Adrenal gland (tissue), 12 donors: ENCODE results near the gene BRPF3. TPM values are rescaled to one million over a fixed set of nuclear protein-coding genes. Genes with fewer than 3 reads are reported as not detected.

Experiments used
- DNase-seq, 7 donors: peaks; one replicate each; pipeline ENCODE4 v3.0.0-alpha.2; 2019 to 2020
- H3K27ac ChIP-seq, 5 donors: fragments of 200-600 bp; sonication (generic) in 4 of 5; 1 replicate in 3 of 5; 2 replicates in 2 of 5; pipeline versions ENCODE4 v1.5.1 to v1.8.0; 2016 to 2020; ENCODE audit warnings: mild to moderate bottlenecking in 1 of 5
- H3K27me3 ChIP-seq: fragments of 200-600 bp; 2 replicates; pipeline ENCODE4 v1.8.0; 2021
- H3K36me3 ChIP-seq, 2 donors: fragments of 200-600 bp; replicated peaks in 1 of 2; 1 replicate in 1 of 2; 2 replicates in 1 of 2; pipeline versions ENCODE4 v1.5.1 to v1.8.0; 2018 to 2022
- H3K4me1 ChIP-seq, 2 donors: fragments of 200-600 bp; replicated peaks in 1 of 2; 1 replicate in 1 of 2; 2 replicates in 1 of 2; pipeline versions ENCODE4 v1.5.1 to v1.8.0; 2018 to 2021
- H3K4me3 ChIP-seq, 4 donors: fragments of 200-600 bp; sonication (generic) in 3 of 4; one replicate each; pipeline ENCODE4 v1.5.1; 2016 to 2018
- H3K9me3 ChIP-seq, 3 donors: fragments of 200-600 bp; sonication (generic) in 1 of 3; replicated peaks in 1 of 3; 1 replicate in 2 of 3; 2 replicates in 1 of 3; pipeline versions ENCODE4 v1.5.1 to v1.8.0; 2016 to 2021
- CTCF ChIP-seq, 6 experiments: fragments of 450-650 bp in 4 of 6; fragments of 200-600 bp in 2 of 6; sonication (generic) in 1 of 6; IDR thresholded peaks; 1 replicate in 5 of 6; 2 replicates in 1 of 6; pipeline versions ENCODE4 v1.5.1 to v1.8.0; 2016 to 2021; ENCODE audit warnings: antibody characterized with exemption in 6 of 6, mild to moderate bottlenecking in 2 of 6, moderate library complexity in 1 of 6
- POLR2A ChIP-seq, 2 donors: fragments of 450-650 bp; IDR thresholded peaks; one replicate each; pipeline ENCODE4 v1.6.1; 2017; ENCODE audit warnings: antibody characterized with exemption in 2 of 2, mild to moderate bottlenecking in 2 of 2, moderate library complexity in 1 of 2
- WGBS, 4 donors: extraction: QIAGEN DNeasy Blood & Tissue Kit in 2 of 4; methylation state at CpG; one replicate each; pipeline versions ENCODE4 v1.1.5 to v1.1.7; 2013 to 2017; 5-methylcytosine and 5-hydroxymethylcytosine counted together
- intact Hi-C, 2 donors: fragments of 100-400 bp; cut with DNase I; formaldehyde crosslinking; loops; one replicate each; pipeline versions ENCODE4 v1.14.1 to v1.15.0; 2022 to 2023
- polyA plus RNA-seq, 3 donors: library from polyadenylated mRNA; stranded (reverse); fragments of 200-250 nt in 2 of 3; fragments of 350-450 nt in 1 of 3; fragmentation: Illumina TruSeq in 1 of 3; extraction: RNeasy Lipid Tissue Mini Kit (QIAGEN cat#74804) in 1 of 3; gene quantifications; one replicate each; pipeline ENCODE4 v1.2.3, GENCODE V29; 2013 to 2014
- total RNA-seq, 9 donors: library from RNA; depleted of rRNA in 4 of 9; stranded (reverse); fragments of >200 nt in 4 of 9; fragments of 120-200 nt in 1 of 9; fragmentation: NEBNext Ultra II Directional in 1 of 9; extraction: Animal tissue kit (Norgen Biotek cat#: 25700) in 1 of 9; gene quantifications; one replicate each; pipeline versions ENCODE4 v1.1.0 to v1.2.4, GENCODE V29; 2013 to 2023
- donor health status: healthy with polysubstance abuse.
- donor health status: Bipolar disorder and iron deficiency.
- donor health status: DM: yes; HTN: yes; CAD: no.
- donor health status: DM: no; HTN: no; CAD: no.
- donor health status: DM: no; HTN: no; CAD: no.
- donor health status: DM: yes; HTN: yes; CAD: no.

BRPF3 gene
- total and polyA plus RNA-seq, 12 donors, result 9.8 to 111 (median 53.4) TPM

- TF ChIP-seq CTCF (IDR thresholded peaks at IDR 0.05) (no peak), POLR2A (IDR thresholded peaks at IDR 0.05) (no peak)
- no peaks in the 10 kb centered on the region for H3K27me3 ChIP-seq
- peaks cover 0 to 84% of the 10 kb centered on the region in 2 donors for H3K36me3 ChIP-seq
- H3K4me1 ChIP-seq, result peaks cover 0 to 15% of the 10 kb centered on the region in 2 donors
- H3K9me3 ChIP-seq, result no peaks in the 10 kb centered on the region
- peak overlapping the region in 1 of 5 donors; percentile 69 for H3K27ac ChIP-seq
- DNase-seq, result no peak
- WGBS, 4 donors, result 90 to 94% (median 92%) methylated on average over 6 to 14 of the region's 14 CpGs
- no peak overlapping the region for H3K4me3 ChIP-seq
- intact Hi-C loops, result no loop called here
These were observed 13.6 kb downstream of the BRPF3 start for GRCh38 chr6:36210182-36210581.

- peak in 4 of 7 donors; percentile 38 to 74 (median 58) for DNase-seq
- H3K4me3 ChIP-seq, result no peak overlapping the region
- peaks cover 0 to 89% of the 10 kb centered on the region in 2 donors for H3K36me3 ChIP-seq
- H3K27me3 ChIP-seq, result no peaks in the 10 kb centered on the region
- H3K27ac ChIP-seq, result peak overlapping the region in 1 of 5 donors; percentile 69
- no peak for TF ChIP-seq POLR2A (IDR thresholded peaks at IDR 0.05)
- TF ChIP-seq CTCF (IDR thresholded peaks at IDR 0.05), result no peak
- H3K4me1 ChIP-seq, result peaks cover 0 to 17% of the 10 kb centered on the region in 2 donors
- WGBS, 4 donors, result 71 to 88% (median 72%) methylated on average over 10 to 18 of the region's 18 CpGs
- intact Hi-C loops, result no loop called here
- no peaks in the 10 kb centered on the region for H3K9me3 ChIP-seq
These were observed 14.5 kb downstream of the BRPF3 start for GRCh38 chr6:36210886-36211595.

GRCh38 chr6:36216559-36216958 is 20.0 kb downstream of the BRPF3 start:
- Histone ChIP-seq H3K4me3 (no peak overlapping the region), H3K27ac (peak overlapping the region in 2 of 5 donors; percentile 4 to 41), H3K4me1 (peaks cover 7 to 40% of the 10 kb centered on the region in 2 donors), H3K36me3 (peaks cover 0 to 76% of the 10 kb centered on the region in 2 donors), H3K27me3 (no peaks in the 10 kb centered on the region), H3K9me3 (no peaks in the 10 kb centered on the region)
- WGBS, 4 donors, result 70 to 89% (median 74%) methylated on average over 2 of the region's 2 CpGs
- peak in 6 of 7 donors; percentile 45 to 68 (median 62) for DNase-seq
- intact Hi-C loops, result no loop called here
- TF ChIP-seq CTCF (IDR thresholded peaks at IDR 0.05) (no peak), POLR2A (IDR thresholded peaks at IDR 0.05) (no peak)

- peak overlapping the region in 2 of 5 donors; percentile 4 to 41 for H3K27ac ChIP-seq
- H3K9me3 ChIP-seq, result no peaks in the 10 kb centered on the region
- H3K27me3 ChIP-seq, result no peaks in the 10 kb centered on the region
- H3K36me3 ChIP-seq, result peaks cover 0 to 76% of the 10 kb centered on the region in 2 donors
- 77 to 92% (median 84%) methylated on average over 3 of the region's 3 CpGs for WGBS, 4 donors
- H3K4me3 ChIP-seq, result no peak overlapping the region
- intact Hi-C loops, result no loop called here
- TF ChIP-seq CTCF (IDR thresholded peaks at IDR 0.05) (no peak), POLR2A (IDR thresholded peaks at IDR 0.05) (no peak)
- DNase-seq, result peak in 1 of 7 donors; percentile 21
- peaks cover 7 to 44% of the 10 kb centered on the region in 2 donors for H3K4me1 ChIP-seq
These were observed 20.6 kb downstream of the BRPF3 start for GRCh38 chr6:36217188-36217587.
